BJ (cell line): ENCODE results near the gene LAMTOR5. TPM values are rescaled to one million over a fixed set of nuclear protein-coding genes. Genes with fewer than 3 reads are reported as not detected.
"Not testable (repeated sequence)": the region's sequence is repeated elsewhere in the genome, so short reads cannot be mapped to it uniquely, and the experiment has no call there.

ENCODE experiments used
- CTCF ChIA-PET: fragments of 350-600 bp; formaldehyde crosslinking; extraction: SDS; loops from one replicate; lab custom pipeline; 2021; ENCODE audit warnings: antibody characterized with exemption, inconsistent platforms; lab: Yijun Ruan, JAX
- POLR2A ChIA-PET: fragments of 300-600 bp; sonication (Branson Sonifier 250); formaldehyde crosslinking; extraction: SDS; loops from one replicate; lab custom pipeline; 2021; ENCODE audit warnings: antibody characterized with exemption; lab: Charles Lee
- DNase-seq: peaks from one replicate; pipeline ENCODE4 v3.0.0-alpha.2; 2011; ENCODE audit warnings: low read depth
- H3K27me3 ChIP-seq: 2 replicates; pipeline ENCODE4 v1.6.0; 2011; ENCODE audit warnings: low read length; ENCODE audit not compliant: control insufficient read depth, insufficient read depth
- H3K36me3 ChIP-seq: 2 replicates; pipeline ENCODE4 v1.5.1; 2011; ENCODE audit warnings: low read length; ENCODE audit not compliant: control insufficient read depth, insufficient read depth
- H3K4me3 ChIP-seq: 2 replicates; pipeline ENCODE4 v1.5.1; 2011; ENCODE audit warnings: low read depth, mild to moderate bottlenecking, control low read depth, low read length
- polyA plus RNA-seq: library from polyadenylated mRNA; depleted of rRNA; stranded (reverse); fragments of >200 nt; gene quantifications from 2 replicates; pipeline ENCODE4 v1.2.3, GENCODE V29; 2011
- TF ChIP-seq, protein P1 (sequence below): IDR thresholded peaks from 2 replicates; pipeline ENCODE4 v1.5.1; 2011; ENCODE audit warnings: low read depth, mild to moderate bottlenecking, control low read depth, inconsistent platforms, low read length, moderate library complexity; ENCODE audit not compliant: insufficient read depth

Gene LAMTOR5
- polyA plus RNA-seq, 1 experiment: 236 TPM

DNA sequence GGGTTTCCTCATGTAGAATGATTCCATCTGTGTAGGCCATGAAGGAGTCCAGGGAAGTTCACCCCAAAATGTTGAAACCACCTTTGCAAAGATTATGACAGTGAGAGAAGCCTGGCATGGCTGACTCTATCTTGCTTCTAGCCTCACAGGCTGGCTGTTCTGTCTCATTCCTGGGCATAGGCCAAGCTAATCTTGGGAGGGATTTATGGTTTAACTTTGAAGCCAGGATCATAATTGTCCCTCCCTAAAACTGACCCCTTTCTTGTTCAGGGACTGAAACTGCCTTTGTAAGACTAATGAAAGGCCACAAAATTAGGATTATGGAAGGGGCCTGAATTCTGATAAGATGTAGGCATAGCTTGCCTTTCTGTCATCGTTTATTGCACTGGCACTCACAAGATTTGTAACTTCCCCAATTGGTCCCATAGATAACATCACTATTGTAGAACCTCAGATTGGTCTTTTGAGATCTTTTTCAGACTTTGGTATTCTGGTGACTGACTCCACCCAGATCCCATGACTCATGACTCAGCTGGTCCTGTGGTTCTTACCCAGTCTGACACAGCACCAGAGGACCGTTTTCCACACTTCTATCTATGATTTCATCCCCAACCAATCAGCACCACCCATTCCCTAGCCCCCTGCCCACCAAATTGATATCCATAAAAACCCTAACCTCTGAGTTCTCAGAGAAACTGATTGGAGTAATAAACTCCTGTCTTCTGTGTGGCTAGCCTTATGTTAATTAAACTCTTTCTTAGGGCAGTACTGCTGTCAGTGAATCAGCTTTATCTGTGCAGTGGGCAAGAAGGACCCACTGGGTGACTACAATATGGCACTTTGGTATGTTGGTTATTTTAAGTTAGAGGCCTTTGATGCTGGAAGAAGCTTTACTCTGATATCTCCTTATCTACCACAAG is 13.6 kb upstream of the LAMTOR5 start:
- ChIA-PET POLR2A (no interaction called here), CTCF (interaction anchor here (0.9 to 3.7 kb wide), 5 partner anchors 9 to 213 kb away, joined by 3 to 23 read pairs (median 6); no protein-coding TSS in a partner anchor)

DNA sequence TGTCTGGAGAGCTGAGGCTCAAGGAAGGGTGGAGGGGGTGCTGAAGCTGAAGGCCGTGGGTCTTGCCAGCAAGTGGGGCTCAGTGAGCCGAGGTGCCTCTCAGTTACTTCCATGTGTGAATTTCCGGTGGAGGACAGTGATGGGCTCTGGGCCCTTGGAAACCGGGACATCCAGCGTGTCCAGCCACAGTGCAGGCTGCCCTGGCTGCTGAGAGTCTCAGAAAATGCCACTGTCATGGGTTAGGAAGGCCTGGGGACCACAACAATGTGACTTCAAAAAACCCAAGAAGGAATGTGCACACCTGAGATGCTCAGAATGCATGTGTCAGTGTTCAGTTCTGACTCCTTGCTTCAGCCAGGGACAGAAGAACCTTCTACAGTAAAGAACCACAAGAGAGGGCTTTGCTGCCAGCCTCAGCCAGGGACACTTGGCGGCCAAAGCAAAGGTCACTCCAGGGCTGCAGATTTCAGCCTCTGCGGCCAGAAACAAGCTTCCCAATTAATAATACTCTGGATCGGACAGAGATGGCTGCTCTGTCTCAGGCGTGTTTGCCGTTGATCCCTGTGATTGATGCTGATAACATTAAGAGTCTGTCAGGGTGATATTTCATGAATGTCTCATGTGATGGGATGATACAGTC is 12.6 kb upstream of the LAMTOR5 start:
- POLR2A ChIA-PET: no interaction called here
- TF ChIP-seq, protein P1, sequence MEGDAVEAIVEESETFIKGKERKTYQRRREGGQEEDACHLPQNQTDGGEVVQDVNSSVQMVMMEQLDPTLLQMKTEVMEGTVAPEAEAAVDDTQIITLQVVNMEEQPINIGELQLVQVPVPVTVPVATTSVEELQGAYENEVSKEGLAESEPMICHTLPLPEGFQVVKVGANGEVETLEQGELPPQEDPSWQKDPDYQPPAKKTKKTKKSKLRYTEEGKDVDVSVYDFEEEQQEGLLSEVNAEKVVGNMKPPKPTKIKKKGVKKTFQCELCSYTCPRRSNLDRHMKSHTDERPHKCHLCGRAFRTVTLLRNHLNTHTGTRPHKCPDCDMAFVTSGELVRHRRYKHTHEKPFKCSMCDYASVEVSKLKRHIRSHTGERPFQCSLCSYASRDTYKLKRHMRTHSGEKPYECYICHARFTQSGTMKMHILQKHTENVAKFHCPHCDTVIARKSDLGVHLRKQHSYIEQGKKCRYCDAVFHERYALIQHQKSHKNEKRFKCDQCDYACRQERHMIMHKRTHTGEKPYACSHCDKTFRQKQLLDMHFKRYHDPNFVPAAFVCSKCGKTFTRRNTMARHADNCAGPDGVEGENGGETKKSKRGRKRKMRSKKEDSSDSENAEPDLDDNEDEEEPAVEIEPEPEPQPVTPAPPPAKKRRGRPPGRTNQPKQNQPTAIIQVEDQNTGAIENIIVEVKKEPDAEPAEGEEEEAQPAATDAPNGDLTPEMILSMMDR: no peak
- peaks cover 4% of the 10 kb centered on the region for H3K27me3 ChIP-seq
- H3K4me3 ChIP-seq: no peak overlapping the region
- CTCF ChIA-PET: interaction anchor here (0.5 to 3.7 kb wide), 5 partner anchors 8 to 211 kb away, joined by 3 to 23 read pairs (median 3); no protein-coding TSS in a partner anchor
- no peaks in the 10 kb centered on the region for H3K36me3 ChIP-seq
- no peak for DNase-seq

More for the DNA sequence above, 13.6 kb upstream of the LAMTOR5 start:
- DNase-seq: no peak
- Histone ChIP-seq H3K4me3 (no peak overlapping the region), H3K36me3 (no peaks in the 10 kb centered on the region), H3K27me3 (peaks cover 4% of the 10 kb centered on the region)
- TF ChIP-seq, protein P1: no peak

DNA sequence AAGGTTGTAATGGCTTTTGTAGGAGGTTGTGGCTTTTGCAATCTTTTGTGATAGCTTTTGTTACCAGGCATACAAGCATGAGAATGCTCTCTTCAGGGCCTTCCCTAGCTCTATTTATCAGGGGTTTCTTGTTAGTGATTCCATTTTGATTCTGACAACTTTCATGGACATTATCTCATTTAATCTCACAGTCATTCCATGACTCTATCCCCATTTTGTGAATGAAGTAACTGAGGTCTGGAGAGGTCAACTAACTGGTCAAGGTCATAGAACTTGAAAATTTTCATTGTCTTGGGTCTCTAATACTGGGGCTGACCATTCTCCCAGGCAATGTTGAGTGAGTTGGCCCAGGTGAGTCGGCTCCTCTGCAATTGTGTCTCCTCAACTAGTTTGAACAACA is 11.2 kb upstream of the LAMTOR5 start:
- ChIA-PET POLR2A (no interaction called here), CTCF (interaction anchor here (12.8 kb wide), 1 partner anchor 44 kb away, joined by 296 read pairs; no protein-coding TSS in a partner anchor)
- Histone ChIP-seq H3K36me3 (no peaks in the 10 kb centered on the region), H3K4me3 (no peak overlapping the region), H3K27me3 (peaks cover 4% of the 10 kb centered on the region)
- TF ChIP-seq, protein P1: no peak
- DNase-seq: no peak

DNA sequence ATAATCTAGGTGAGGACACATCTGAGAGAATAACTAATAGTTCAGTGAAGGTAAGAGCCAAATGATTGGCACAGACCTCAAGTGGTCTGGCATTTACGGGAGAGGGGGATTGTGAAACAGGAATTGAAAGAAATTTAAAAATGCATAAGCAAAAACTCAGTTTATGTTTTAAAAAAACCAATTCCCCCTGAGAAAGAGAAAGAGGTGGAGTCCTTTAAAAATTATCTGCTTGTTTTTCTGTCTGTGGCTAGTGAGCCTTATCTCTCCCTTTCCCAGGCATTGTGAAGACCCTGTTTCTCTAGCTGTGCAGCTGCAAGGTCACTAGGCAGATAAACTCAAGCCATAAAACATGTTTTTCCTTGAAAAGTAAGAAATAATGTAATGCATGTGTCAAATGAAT is 5.6 kb upstream of the LAMTOR5 start:
- not testable (repeated sequence) for DNase-seq, H3K27me3 ChIP-seq, H3K36me3 ChIP-seq, H3K4me3 ChIP-seq
- CTCF ChIA-PET: interaction anchor here (0.7 to 12.8 kb wide), 29 partner anchors 9 to 210 kb away, joined by 3 to 296 read pairs (median 7); partner anchors contain the start of genes PROK1, RBM15 and SLC16A4
- POLR2A ChIA-PET: interaction anchor here (1.2 kb wide), 1 partner anchor 83 kb away, joined by 5 read pairs; no protein-coding TSS in a partner anchor

DNA sequence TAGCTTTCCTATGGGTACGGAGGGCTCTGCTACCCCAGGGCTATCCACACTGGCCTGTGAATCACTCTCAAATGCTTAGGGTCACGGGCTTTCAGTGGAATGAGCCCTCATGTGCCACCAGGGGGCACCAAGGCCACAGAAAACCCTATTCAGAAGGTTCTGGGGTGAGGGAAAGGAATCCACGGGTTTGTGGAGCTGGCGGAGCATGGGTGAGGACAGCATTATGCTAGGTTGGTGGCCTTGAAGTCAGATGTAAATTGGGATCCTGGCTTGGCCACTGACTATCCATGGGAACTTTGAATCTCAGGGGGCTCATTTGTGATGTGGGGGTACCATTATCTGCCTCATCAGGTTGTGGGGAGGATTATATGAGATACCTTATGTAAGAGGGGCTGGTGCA is 5.1 kb upstream of the LAMTOR5 start:
- no peaks in the 10 kb centered on the region for H3K36me3 ChIP-seq
- ChIA-PET CTCF (interaction anchor here (0.7 to 12.8 kb wide), 31 partner anchors 9 to 221 kb away, joined by 3 to 296 read pairs (median 6); partner anchors contain the start of genes KCNC4, PROK1, RBM15 and SLC16A4), POLR2A (interaction anchor here (1.2 kb wide), 1 partner anchor 83 kb away, joined by 5 read pairs; no protein-coding TSS in a partner anchor)
- DNase-seq: no peak
- TF ChIP-seq, protein P1: peak; percentile 88
- no peak overlapping the region for H3K4me3 ChIP-seq
- H3K27me3 ChIP-seq: peaks cover 3% of the 10 kb centered on the region; the same call in 1 of the 2 replicates
